Thymus (tissue), 11 donors: ENCODE data around the gene PLCG2. TPM values are rescaled to one million over a fixed set of nuclear protein-coding genes. Genes with fewer than 3 reads are reported as not detected.
A peak's percentile ranks its signal among the peaks of the same experiment; 100 is the strongest.

Experiments
- DNase-seq, 9 donors: peaks; one replicate each; pipeline ENCODE4 v3.0.0-alpha.2; 2013; ENCODE audit warnings: low spot score in 9 of 9, low read depth in 6 of 9, missing footprints in 1 of 9
- H3K27ac ChIP-seq, 2 donors: one replicate each; pipeline ENCODE4 v1.5.1; 2013; ENCODE audit warnings: control low read depth in 1 of 2, low read depth in 1 of 2, low read length in 1 of 2, mild to moderate bottlenecking in 1 of 2, moderate library complexity in 1 of 2
- H3K27me3 ChIP-seq, 2 donors: one replicate each; pipeline ENCODE4 v1.5.1; 2013; ENCODE audit warnings: low read length in 1 of 2; ENCODE audit not compliant: control insufficient read depth in 2 of 2, insufficient read depth in 1 of 2
- H3K36me3 ChIP-seq, 2 donors: one replicate each; pipeline ENCODE4 v1.5.1; 2013; ENCODE audit warnings: low read length in 1 of 2, mild to moderate bottlenecking in 1 of 2, moderate library complexity in 1 of 2; ENCODE audit not compliant: control insufficient read depth in 2 of 2, insufficient read depth in 2 of 2
- H3K4me1 ChIP-seq, 2 donors: one replicate each; pipeline ENCODE4 v1.5.1; 2013; ENCODE audit warnings: low read length in 2 of 2; ENCODE audit not compliant: control insufficient read depth in 2 of 2, insufficient read depth in 2 of 2
- H3K4me3 ChIP-seq, 2 donors: one replicate each; pipeline ENCODE4 v1.5.1; 2013; ENCODE audit warnings: low read length in 2 of 2, control low read depth in 1 of 2, mild to moderate bottlenecking in 1 of 2
- H3K9me3 ChIP-seq, 2 donors: one replicate each; pipeline ENCODE4 v1.5.1; 2013; ENCODE audit warnings: low read length in 1 of 2, mild to moderate bottlenecking in 1 of 2; ENCODE audit not compliant: control insufficient read depth in 2 of 2, insufficient read depth in 1 of 2
- WGBS: extraction: QIAGEN DNeasy Blood & Tissue Kit; methylation state at CpG from one replicate; pipeline ENCODE4 v1.1.7; 2013; 5-methylcytosine and 5-hydroxymethylcytosine counted together
- polyA plus RNA-seq: library from polyadenylated mRNA; stranded (reverse); fragments of 200-250 nt; gene quantifications from one replicate; pipeline ENCODE4 v1.2.3, GENCODE V29; 2013
- total RNA-seq: library from RNA; stranded (reverse); fragments of 120-200 nt; gene quantifications from one replicate; pipeline ENCODE4 v1.2.4, GENCODE V29; 2013
- donor health status: healthy.

Gene PLCG2
- total and polyA plus RNA-seq, 2 donors = 10.1 to 14.2 TPM

DNA sequence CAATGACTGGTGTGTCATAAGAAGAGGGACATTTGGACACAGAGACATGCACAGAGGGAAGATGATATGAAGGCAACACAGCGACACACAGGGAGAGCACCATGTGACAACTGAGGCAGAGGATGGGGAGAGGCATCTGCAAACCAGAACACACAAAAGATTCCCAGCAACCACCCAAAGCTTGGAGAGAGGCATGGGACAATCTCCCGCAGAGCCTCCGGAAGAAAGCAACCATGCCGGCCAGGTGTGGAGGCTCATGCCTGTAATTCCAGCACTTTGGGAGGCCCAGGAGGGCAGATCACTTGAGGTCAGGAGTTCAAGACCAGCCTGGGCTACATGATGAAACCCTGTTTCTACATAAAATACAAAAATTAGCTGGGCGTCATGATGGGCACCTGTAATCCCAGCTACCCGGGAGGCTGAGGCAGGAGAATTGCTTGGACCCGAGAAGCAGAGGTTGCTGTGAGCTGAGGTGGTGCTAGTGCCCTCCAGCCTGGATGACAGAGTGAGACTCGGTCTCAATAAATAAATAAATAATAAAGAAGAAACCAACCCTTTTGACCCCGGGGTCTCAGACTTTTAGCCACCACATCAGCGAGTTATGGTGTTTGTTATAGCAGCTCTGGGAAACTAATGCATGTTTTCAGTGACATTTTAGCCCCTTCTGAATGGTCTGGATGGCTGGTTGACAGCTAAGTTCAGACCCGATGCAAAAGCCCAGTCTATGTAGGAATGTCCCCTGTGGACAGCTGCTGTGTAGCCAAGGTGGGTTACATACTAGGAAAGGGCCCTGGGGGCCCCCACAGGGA, 13.8 kb upstream of the PLCG2 start:
- H3K9me3 ChIP-seq = no peaks in the 10 kb centered on the region
- no peaks in the 10 kb centered on the region for H3K36me3 ChIP-seq
- H3K27me3 ChIP-seq = no peaks in the 10 kb centered on the region
- H3K4me1 ChIP-seq = no peaks in the 10 kb centered on the region
- H3K27ac ChIP-seq = no peak overlapping the region
- WGBS = 95% methylated on average over 11 of the region's 11 CpGs
- no peak overlapping the region for H3K4me3 ChIP-seq
- no peak for DNase-seq

DNA sequence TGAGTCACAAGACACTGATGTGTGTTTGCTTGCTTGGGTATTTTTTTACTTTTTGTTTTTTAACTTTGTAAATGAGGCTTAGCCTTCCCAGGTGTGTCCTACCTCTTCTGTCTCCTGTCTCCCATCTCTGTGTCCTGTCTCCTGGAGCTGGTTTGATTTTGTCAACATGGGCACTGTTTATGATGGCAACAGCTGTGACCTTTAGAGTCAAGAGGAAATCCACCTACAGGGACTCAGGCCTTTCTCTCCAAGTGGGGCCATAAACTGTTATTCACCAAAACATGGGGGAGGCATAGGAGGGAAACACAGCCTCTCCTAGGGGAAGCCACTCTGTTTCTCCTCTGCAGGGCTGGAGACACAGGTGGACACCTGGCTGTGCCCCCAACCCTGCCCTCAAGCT, 13.1 kb upstream of the PLCG2 start:
- Histone ChIP-seq H3K27ac (no peak overlapping the region), H3K27me3 (no peaks in the 10 kb centered on the region), H3K36me3 (no peaks in the 10 kb centered on the region), H3K4me3 (no peak overlapping the region), H3K4me1 (no peaks in the 10 kb centered on the region), H3K9me3 (no peaks in the 10 kb centered on the region)
- no peak for DNase-seq

DNA sequence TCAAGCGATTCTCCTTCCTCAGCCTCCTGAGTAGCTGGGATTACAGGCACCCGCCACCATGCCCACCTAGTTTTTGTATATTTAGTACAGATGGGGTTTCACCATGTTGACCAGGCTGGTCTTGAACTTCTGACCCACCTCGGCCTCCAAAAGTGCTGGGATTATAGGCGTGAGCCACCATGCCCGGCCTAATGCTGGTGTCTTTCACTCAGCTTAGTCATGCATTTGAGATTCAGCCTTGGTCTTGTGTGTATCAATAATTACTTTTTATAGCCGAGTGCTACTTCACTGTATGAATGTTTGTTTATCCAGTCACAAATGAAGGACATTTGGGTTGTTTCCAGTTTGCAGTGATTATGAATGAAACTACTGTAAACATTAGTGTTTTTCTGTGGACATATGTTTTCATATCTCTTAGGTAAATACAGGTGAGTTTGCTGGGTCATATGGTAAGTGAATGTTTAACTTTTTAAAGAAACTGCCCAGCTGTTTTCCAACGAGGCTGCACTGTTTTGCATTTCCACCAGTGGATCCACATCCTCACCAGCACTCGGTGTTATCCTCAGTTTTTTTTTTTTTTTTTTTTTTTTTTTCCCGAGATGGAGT, 11.0 kb upstream of the PLCG2 start:
- no peaks in the 10 kb centered on the region for H3K36me3 ChIP-seq
- no peaks in the 10 kb centered on the region for H3K27me3 ChIP-seq
- no peak overlapping the region for H3K4me3 ChIP-seq
- no peaks in the 10 kb centered on the region for H3K9me3 ChIP-seq
- no peak for DNase-seq
- H3K4me1 ChIP-seq = no peaks in the 10 kb centered on the region
- 94% methylated on average over 9 of the region's 9 CpGs for WGBS
- H3K27ac ChIP-seq = no peak overlapping the region

GRCh38 chr16:81770008-81770407, 9.1 kb upstream of the PLCG2 start:
- no peaks in the 10 kb centered on the region for H3K27me3 ChIP-seq
- no peaks in the 10 kb centered on the region for H3K9me3 ChIP-seq
- no peaks in the 10 kb centered on the region for H3K36me3 ChIP-seq
- WGBS = 93% methylated on average over 7 of the region's 7 CpGs
- no peak for DNase-seq
- H3K4me3 ChIP-seq = no peak overlapping the region
- H3K27ac ChIP-seq = no peak overlapping the region
- H3K4me1 ChIP-seq = peaks cover 0 to 5% of the 10 kb centered on the region in 2 donors

DNA sequence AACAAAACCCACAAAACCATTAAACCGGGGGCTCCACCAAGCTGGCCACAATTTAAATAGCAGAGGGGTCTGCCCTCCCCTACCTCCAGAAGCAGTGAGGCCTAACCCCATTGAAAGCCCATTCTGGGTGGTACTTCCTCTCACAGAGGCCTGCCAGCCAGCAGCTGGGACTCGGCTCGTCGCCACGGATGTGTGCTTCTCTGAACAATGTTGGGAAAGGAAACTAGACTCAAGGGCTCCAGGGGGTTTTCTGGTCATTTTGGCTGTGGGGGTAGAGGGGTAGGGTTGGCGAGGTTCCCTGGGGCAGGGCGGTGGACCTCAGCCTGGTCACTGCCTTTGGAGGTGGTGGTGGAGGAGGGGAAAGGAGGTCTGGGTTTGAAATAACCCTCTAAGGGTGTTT, 4.7 kb upstream of the PLCG2 start:
- no peak overlapping the region for H3K27ac ChIP-seq
- WGBS = 38% methylated on average over 7 of the region's 7 CpGs
- no peaks in the 10 kb centered on the region for H3K36me3 ChIP-seq
- H3K4me1 ChIP-seq = peaks cover 0 to 12% of the 10 kb centered on the region in 2 donors
- H3K27me3 ChIP-seq = peaks cover 2 to 6% of the 10 kb centered on the region in 2 donors
- no peak overlapping the region for H3K4me3 ChIP-seq
- no peaks in the 10 kb centered on the region for H3K9me3 ChIP-seq
- peak in 1 of 9 donors; percentile 39 for DNase-seq

DNA sequence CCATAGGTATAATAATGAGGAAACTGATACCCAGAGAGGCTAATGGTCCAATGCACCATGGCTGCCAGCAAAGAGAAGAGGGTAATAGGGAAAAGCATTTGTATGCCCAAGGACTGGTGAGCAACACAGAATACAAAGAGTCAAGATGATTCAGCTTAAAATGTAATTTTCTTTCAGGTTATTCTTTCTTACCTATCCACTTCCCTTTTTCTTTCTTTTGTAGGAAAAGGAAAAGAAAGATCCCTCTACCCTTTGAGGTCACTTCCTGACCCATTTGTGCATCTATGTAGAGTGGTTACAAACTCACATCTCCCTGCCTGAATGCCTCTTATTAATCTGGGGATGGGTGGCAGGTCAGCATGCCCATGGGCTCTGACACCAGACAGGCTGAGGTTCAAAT, 3.5 kb upstream of the PLCG2 start:
- peaks cover 5 to 22% of the 10 kb centered on the region in 2 donors for H3K4me1 ChIP-seq
- H3K27me3 ChIP-seq = peaks cover 13 to 19% of the 10 kb centered on the region in 2 donors
- no peak for DNase-seq
- no peak overlapping the region for H3K4me3 ChIP-seq
- H3K36me3 ChIP-seq = no peaks in the 10 kb centered on the region
- H3K9me3 ChIP-seq = no peaks in the 10 kb centered on the region
- H3K27ac ChIP-seq = no peak overlapping the region

GRCh38 chr16:81778231-81778630, 860 bp upstream of the PLCG2 start:
- Histone ChIP-seq H3K4me3 (no peak overlapping the region), H3K36me3 (no peaks in the 10 kb centered on the region), H3K4me1 (peaks cover 5 to 22% of the 10 kb centered on the region in 2 donors), H3K9me3 (no peaks in the 10 kb centered on the region), H3K27me3 (peaks cover 18 to 24% of the 10 kb centered on the region in 2 donors), H3K27ac (no peak overlapping the region)
- WGBS = 87% methylated on average over 6 of the region's 6 CpGs
- peak in 1 of 9 donors; percentile 55 for DNase-seq

DNA sequence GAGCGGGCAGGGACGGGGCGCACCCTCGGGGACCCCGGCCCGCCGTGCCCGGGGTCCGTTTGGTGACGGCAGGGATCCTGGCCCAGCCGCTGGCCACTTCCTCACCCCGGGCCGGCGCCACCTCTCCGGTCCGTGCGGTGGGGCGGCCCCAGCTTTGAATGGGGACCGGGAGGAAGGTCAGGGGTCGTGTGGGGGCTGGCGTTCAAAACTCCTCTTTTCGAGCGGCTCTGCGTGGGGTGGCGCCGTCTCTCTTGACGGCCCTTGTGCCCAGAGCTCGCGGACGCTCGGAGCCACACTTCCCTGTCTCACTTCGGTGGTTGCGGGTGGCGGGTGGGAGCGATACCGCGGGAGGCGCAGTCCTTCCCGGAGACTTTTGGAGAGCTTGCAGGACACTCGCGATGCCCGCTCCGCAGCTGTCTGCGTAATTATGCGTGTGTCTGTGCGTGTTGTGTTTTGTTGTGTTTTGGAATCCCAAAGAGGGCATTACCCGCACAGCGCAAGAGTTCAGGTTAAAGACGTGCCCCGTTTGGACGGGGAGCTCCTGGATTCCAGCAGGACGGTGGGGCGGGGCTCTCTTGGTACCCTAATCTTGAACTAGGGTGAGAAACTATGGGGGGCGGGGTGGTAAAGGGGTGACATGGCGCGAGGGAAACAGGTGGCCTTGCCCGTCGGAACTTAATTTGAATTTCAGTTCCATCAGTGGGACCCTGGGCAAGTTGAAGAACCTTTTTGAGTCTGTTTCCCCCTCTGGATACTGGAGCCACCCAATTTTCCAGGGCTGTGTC, 637 bp downstream of the PLCG2 start:
- 2% methylated on average over 58 of the region's 58 CpGs for WGBS
- Histone ChIP-seq H3K27me3 (peaks cover 18 to 24% of the 10 kb centered on the region in 2 donors), H3K4me3 (peak overlapping the region; percentile 50 to 75), H3K36me3 (no peaks in the 10 kb centered on the region), H3K9me3 (no peaks in the 10 kb centered on the region), H3K4me1 (peaks cover 5 to 17% of the 10 kb centered on the region in 2 donors), H3K27ac (no peak overlapping the region)
- peak in 1 of 9 donors; percentile 18 for DNase-seq

DNA sequence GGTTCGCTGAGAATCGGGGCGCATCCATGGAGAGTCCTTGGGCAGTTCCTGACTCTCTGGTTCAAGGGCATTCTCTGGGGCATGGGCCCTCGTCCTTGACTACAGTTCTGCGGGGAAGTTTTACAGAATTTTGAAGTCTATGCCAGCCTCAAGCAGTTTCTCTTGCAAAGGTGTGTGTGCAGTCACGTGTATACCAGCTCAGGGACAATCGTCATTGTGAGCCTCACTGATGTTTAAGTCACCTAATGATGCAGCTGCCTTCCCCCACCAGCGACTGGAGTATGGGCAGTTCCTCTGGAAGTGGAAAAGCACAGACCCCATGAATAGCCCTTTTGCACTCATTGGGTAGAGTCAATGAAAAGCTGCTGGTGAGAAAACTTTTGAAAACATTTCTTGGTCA, 1.3 kb downstream of the PLCG2 start:
- Histone ChIP-seq H3K4me3 (peak overlapping the region in 1 of 2 donors; percentile 75), H3K27me3 (peaks cover 18 to 24% of the 10 kb centered on the region in 2 donors), H3K9me3 (no peaks in the 10 kb centered on the region), H3K27ac (no peak overlapping the region), H3K4me1 (peaks cover 5 to 17% of the 10 kb centered on the region in 2 donors), H3K36me3 (no peaks in the 10 kb centered on the region)
- WGBS = 87% methylated on average over 8 of the region's 8 CpGs
- no peak for DNase-seq
